Ovary (tissue), 9 donors: ENCODE measurements around the gene FGF16. TPM values are rescaled to one million over a fixed set of nuclear protein-coding genes. Genes with fewer than 3 reads are reported as not detected.

Experiments used
- DNase-seq, 5 donors: peaks; one replicate each; pipeline ENCODE4 v3.0.0-alpha.2; 2019 to 2020
- H3K27ac ChIP-seq, 2 donors: fragments of 200-600 bp; one replicate each; pipeline versions ENCODE4 v1.5.1 to v1.8.0; 2019 to 2022
- H3K27me3 ChIP-seq: fragments of 200-600 bp; one replicate; pipeline ENCODE4 v1.8.0; 2022
- H3K36me3 ChIP-seq: fragments of 200-600 bp; sonication (generic); one replicate; pipeline ENCODE4 v1.5.1; 2019
- H3K4me1 ChIP-seq: one replicate; pipeline ENCODE4 v1.8.1; 2013; ENCODE audit warnings: mild to moderate bottlenecking, moderate library complexity; ENCODE audit not compliant: insufficient read depth
- H3K4me3 ChIP-seq: fragments of 200-600 bp; sonication (generic); one replicate; pipeline ENCODE4 v1.5.1; 2017
- H3K9me3 ChIP-seq, 2 donors: fragments of 200-600 bp in 1 of 2; sonication (generic) in 1 of 2; one replicate each; pipeline versions ENCODE4 v1.5.1 to v1.8.1; 2013 to 2019; ENCODE audit warnings: mild to moderate bottlenecking in 1 of 2, moderate library complexity in 1 of 2
- CTCF ChIP-seq, 3 donors: fragments of 450-650 bp in 2 of 3; fragments of 200-600 bp in 1 of 3; IDR thresholded peaks; one replicate each; pipeline versions ENCODE4 v1.5.1 to v1.8.0; 2016 to 2022; ENCODE audit warnings: antibody characterized with exemption in 3 of 3, mild to moderate bottlenecking in 1 of 3
- EP300 ChIP-seq: sonication (generic); formaldehyde crosslinking; IDR thresholded peaks from one replicate; pipeline ENCODE4 v1.6.1; 2017; ENCODE audit warnings: antibody characterized with exemption
- POLR2A ChIP-seq: fragments of 450-650 bp; IDR thresholded peaks from one replicate; pipeline ENCODE4 v1.6.1; 2017; ENCODE audit warnings: antibody characterized with exemption, mild to moderate bottlenecking, moderate library complexity
- WGBS, 3 donors: extraction: QIAGEN DNeasy Blood & Tissue Kit in 1 of 3; methylation state at CpG; one replicate each; pipeline versions ENCODE4 v1.1.5 to v1.1.7; 2013 to 2017; 5-methylcytosine and 5-hydroxymethylcytosine counted together
- intact Hi-C, 4 donors: fragments of 100-400 bp; cut with DNase I; formaldehyde crosslinking; loops; one replicate each; pipeline versions ENCODE4 v1.11.0 to v1.15.1; 2022 to 2023
- polyA plus RNA-seq, 2 donors: library from polyadenylated mRNA; stranded (reverse); fragments of 200-250 nt in 1 of 2; fragments of 350-450 nt in 1 of 2; fragmentation: Illumina TruSeq in 1 of 2; extraction: RNeasy Lipid Tissue Mini Kit (QIAGEN cat#74804) in 1 of 2; gene quantifications; one replicate each; pipeline ENCODE4 v1.2.3, GENCODE V29; 2013 to 2014
- total RNA-seq, 7 donors: library from RNA; depleted of rRNA in 2 of 7; stranded (reverse); fragments of >200 nt in 2 of 7; fragmentation: NEBNext Ultra II Directional in 3 of 7; extraction: Animal tissue kit (Norgen Biotek cat#: 25700) in 3 of 7; gene quantifications; one replicate each; pipeline versions ENCODE4 v1.1.0 to v1.2.4, GENCODE V29; 2016 to 2023
- donor health status: DM: no; HTN: no; CAD: no; lungs with moderate emphysema.
- donor health status: DM: no; HTN: no; CAD: no.
- donor health status: Bipolar disorder and iron deficiency.
- donor health status: DM: yes; HTN: yes; CAD: no.
- donor health status: DM: no; HTN: no; CAD: no.
- donor health status: DM: yes; HTN: yes; CAD: no.

FGF16 gene
- total and polyA plus RNA-seq, 9 donors, result 0.28 TPM; not detected in 8

- intact Hi-C loops, result no loop called here
- Histone ChIP-seq H3K4me1 (no peaks in the 10 kb centered on the region), H3K9me3 (no peaks in the 10 kb centered on the region), H3K27me3 (no peaks in the 10 kb centered on the region), H3K27ac (no peak overlapping the region), H3K4me3 (no peak overlapping the region), H3K36me3 (no peaks in the 10 kb centered on the region)
- DNase-seq, result no peak
- no peak for TF ChIP-seq POLR2A
- no peak for TF ChIP-seq EP300
- no peak for TF ChIP-seq CTCF (IDR thresholded peaks at IDR 0.05)
Measured at GRCh38 chrX:77436271-77436670, 10.9 kb upstream of the FGF16 start.

- WGBS, 3 donors, result 84 to 95% (median 88%) methylated on average over 1 of the region's 1 CpG
- no peak for TF ChIP-seq CTCF (IDR thresholded peaks at IDR 0.05)
- TF ChIP-seq POLR2A, result no peak
- no peak for TF ChIP-seq EP300
Measured at GRCh38 chrX:77436682-77437081, 10.5 kb upstream of the FGF16 start.

GRCh38 chrX:77440330-77440729, 6.9 kb upstream of the FGF16 start:
- no peak for DNase-seq
- 60 to 74% (median 61%) methylated on average over 4 of the region's 4 CpGs for WGBS, 3 donors
- Histone ChIP-seq H3K4me3 (no peak overlapping the region), H3K27me3 (no peaks in the 10 kb centered on the region), H3K4me1 (no peaks in the 10 kb centered on the region), H3K27ac (no peak overlapping the region), H3K36me3 (no peaks in the 10 kb centered on the region), H3K9me3 (no peaks in the 10 kb centered on the region)
- intact Hi-C loops, result no loop called here
- TF ChIP-seq CTCF (IDR thresholded peaks at IDR 0.05) (no peak), EP300 (no peak), POLR2A (no peak)

More at GRCh38 chrX:77436682-77437081, 10.5 kb upstream of the FGF16 start:
- intact Hi-C loops, result no loop called here
- no peak overlapping the region for H3K4me3 ChIP-seq
- no peaks in the 10 kb centered on the region for H3K9me3 ChIP-seq
- H3K27me3 ChIP-seq, result no peaks in the 10 kb centered on the region
- H3K36me3 ChIP-seq, result no peaks in the 10 kb centered on the region
- H3K27ac ChIP-seq, result no peak overlapping the region
- DNase-seq, result no peak
- no peaks in the 10 kb centered on the region for H3K4me1 ChIP-seq

GRCh38 chrX:77441033-77441432, 6.2 kb upstream of the FGF16 start:
- H3K27ac ChIP-seq, result no peak overlapping the region
- 54 to 68% (median 58%) methylated on average over 1 of the region's 1 CpG for WGBS, 3 donors
- TF ChIP-seq EP300 (no peak), CTCF (IDR thresholded peaks at IDR 0.05) (no peak), POLR2A (no peak)
- H3K4me3 ChIP-seq, result no peak overlapping the region
- no peak for DNase-seq
- no peaks in the 10 kb centered on the region for H3K9me3 ChIP-seq
- no peaks in the 10 kb centered on the region for H3K4me1 ChIP-seq
- no peaks in the 10 kb centered on the region for H3K36me3 ChIP-seq
- intact Hi-C loops, result no loop called here
- no peaks in the 10 kb centered on the region for H3K27me3 ChIP-seq

GRCh38 chrX:77441479-77441878, 5.7 kb upstream of the FGF16 start:
- Histone ChIP-seq H3K4me3 (no peak overlapping the region), H3K27ac (no peak overlapping the region), H3K36me3 (no peaks in the 10 kb centered on the region), H3K4me1 (no peaks in the 10 kb centered on the region), H3K9me3 (no peaks in the 10 kb centered on the region), H3K27me3 (no peaks in the 10 kb centered on the region)
- no peak for DNase-seq
- intact Hi-C loops, result no loop called here
- TF ChIP-seq POLR2A, result no peak
- no peak for TF ChIP-seq CTCF (IDR thresholded peaks at IDR 0.05)
- no peak for TF ChIP-seq EP300
